ENCODE results near the gene STAG1. TPM values are rescaled to one million over a fixed set of nuclear protein-coding genes. Genes with fewer than 3 reads are reported as not detected.
"Not testable (repeated sequence)": the region's sequence is repeated elsewhere in the genome, so short reads cannot be mapped to it uniquely, and the experiment has no call there.

Gene STAG1
- total RNA-seq, 2 donors from 2014 or later = 38.2 to 43.5 TPM

DNA sequence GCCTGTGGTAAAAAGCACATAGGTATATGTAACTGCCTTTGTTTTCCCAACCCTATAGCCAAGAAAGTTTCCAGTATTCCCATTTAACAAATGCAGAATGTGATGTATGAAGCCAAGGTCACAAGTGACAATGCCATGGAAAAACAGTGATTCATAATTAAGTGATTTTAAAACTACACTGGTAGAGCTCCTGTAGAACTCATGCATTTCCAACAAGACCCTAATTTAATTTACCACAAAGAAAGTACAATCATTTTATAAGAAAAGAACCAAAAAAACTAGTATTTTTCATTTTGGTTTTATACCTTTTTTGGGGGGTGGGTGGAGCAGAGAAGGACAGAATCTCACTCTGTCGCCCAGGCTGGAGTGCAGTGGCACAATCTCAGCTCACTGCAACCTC lies 82.0 kb downstream of the STAG1 start:
- DNase-seq = no peak
- Histone ChIP-seq H3K27me3 (no peaks in the 10 kb centered on the region), H3K36me3 (no peaks in the 10 kb centered on the region), H3K27ac (no peak overlapping the region), H3K9me3 (no peaks in the 10 kb centered on the region), H3K4me1 (no peaks in the 10 kb centered on the region), H3K4me3 (no peak overlapping the region), H3K9ac (ENCODE audit: low read depth in 2 of 2, low read length in 2 of 2) (no peak overlapping the region)
- intact Hi-C loops (cut with DNase I) = no loop called here
- TF ChIP-seq, protein P1, sequence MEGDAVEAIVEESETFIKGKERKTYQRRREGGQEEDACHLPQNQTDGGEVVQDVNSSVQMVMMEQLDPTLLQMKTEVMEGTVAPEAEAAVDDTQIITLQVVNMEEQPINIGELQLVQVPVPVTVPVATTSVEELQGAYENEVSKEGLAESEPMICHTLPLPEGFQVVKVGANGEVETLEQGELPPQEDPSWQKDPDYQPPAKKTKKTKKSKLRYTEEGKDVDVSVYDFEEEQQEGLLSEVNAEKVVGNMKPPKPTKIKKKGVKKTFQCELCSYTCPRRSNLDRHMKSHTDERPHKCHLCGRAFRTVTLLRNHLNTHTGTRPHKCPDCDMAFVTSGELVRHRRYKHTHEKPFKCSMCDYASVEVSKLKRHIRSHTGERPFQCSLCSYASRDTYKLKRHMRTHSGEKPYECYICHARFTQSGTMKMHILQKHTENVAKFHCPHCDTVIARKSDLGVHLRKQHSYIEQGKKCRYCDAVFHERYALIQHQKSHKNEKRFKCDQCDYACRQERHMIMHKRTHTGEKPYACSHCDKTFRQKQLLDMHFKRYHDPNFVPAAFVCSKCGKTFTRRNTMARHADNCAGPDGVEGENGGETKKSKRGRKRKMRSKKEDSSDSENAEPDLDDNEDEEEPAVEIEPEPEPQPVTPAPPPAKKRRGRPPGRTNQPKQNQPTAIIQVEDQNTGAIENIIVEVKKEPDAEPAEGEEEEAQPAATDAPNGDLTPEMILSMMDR (IDR thresholded peaks at IDR 0.05) = no peak

DNA sequence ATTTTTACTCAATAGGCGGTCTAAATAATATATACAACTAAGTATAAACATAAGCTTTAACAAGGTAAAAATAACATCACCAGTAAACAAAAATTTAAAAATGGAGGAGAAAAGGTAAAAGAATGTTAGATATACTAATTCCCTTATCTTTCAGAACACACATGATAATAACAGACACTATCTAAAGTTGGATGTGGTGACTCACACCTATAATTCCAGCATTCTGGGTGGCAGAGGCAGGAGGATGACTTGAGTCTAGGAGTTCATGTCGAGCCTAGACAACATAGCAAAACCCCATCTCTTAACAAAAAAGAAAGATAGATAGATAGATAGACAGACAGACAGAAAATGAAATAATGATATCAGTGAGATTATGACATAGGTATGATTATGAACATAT lies 85.1 kb downstream of the STAG1 start:
- Histone ChIP-seq H3K9me3 (no peaks in the 10 kb centered on the region), H3K36me3 (no peaks in the 10 kb centered on the region), H3K4me1 (no peaks in the 10 kb centered on the region), H3K9ac (ENCODE audit: low read depth in 2 of 2, low read length in 2 of 2) (no peak overlapping the region), H3K27me3 (no peaks in the 10 kb centered on the region), H3K27ac (no peak overlapping the region), H3K4me3 (no peak overlapping the region)
- intact Hi-C loops (cut with DNase I) = no loop called here
- DNase-seq = no peak
- TF ChIP-seq, protein P1 (IDR thresholded peaks at IDR 0.05) = no peak

DNA sequence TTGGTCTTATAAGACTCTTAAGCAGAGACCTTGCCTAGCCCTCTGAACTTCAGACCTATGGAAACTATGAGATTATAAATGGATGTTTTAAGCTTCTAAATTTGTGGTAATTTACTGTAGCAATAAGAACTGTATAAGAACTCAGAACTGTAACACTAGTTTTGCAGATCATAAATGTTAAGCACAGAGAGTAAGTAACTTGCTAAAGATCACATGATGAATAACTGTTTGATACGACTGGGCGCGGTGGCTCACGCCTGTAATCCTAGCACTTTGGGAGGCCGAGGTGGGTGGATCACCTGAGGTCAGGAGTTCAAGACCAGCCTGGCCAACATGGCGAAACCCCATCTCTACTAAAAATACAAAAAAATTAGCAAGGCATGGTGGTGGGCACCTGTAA lies 85.9 kb downstream of the STAG1 start:
- H3K27me3 ChIP-seq; H3K9ac ChIP-seq (ENCODE audit: low read depth in 2 of 2, low read length in 2 of 2); H3K27ac ChIP-seq; H3K4me1 ChIP-seq; H3K4me3 ChIP-seq; H3K9me3 ChIP-seq; intact Hi-C loops (cut with DNase I); DNase-seq; H3K36me3 ChIP-seq: not testable (repeated sequence)

- Histone ChIP-seq H3K36me3 (no peaks in the 10 kb centered on the region), H3K9me3 (no peaks in the 10 kb centered on the region), H3K27ac (no peak overlapping the region), H3K4me3 (no peak overlapping the region), H3K4me1 (no peaks in the 10 kb centered on the region), H3K27me3 (no peaks in the 10 kb centered on the region), H3K9ac (ENCODE audit: low read depth in 2 of 2, low read length in 2 of 2) (no peak overlapping the region)
- TF ChIP-seq, protein P1 (IDR thresholded peaks at IDR 0.05) = no peak
- no peak for DNase-seq
- intact Hi-C loops (cut with DNase I) = no loop called here
Observed at GRCh38 chr3:136664771-136665170, 87.4 kb downstream of the STAG1 start.

GRCh38 chr3:136661282-136661681 lies 90.9 kb downstream of the STAG1 start:
- intact Hi-C loops (cut with DNase I) = no loop called here
- Histone ChIP-seq H3K36me3 (no peaks in the 10 kb centered on the region), H3K9me3 (no peaks in the 10 kb centered on the region), H3K27me3 (no peaks in the 10 kb centered on the region), H3K27ac (no peak overlapping the region), H3K4me1 (no peaks in the 10 kb centered on the region), H3K9ac (ENCODE audit: low read depth in 2 of 2, low read length in 2 of 2) (no peak overlapping the region), H3K4me3 (no peak overlapping the region)
- DNase-seq = no peak
- TF ChIP-seq, protein P1 (IDR thresholded peaks at IDR 0.05) = no peak

DNA sequence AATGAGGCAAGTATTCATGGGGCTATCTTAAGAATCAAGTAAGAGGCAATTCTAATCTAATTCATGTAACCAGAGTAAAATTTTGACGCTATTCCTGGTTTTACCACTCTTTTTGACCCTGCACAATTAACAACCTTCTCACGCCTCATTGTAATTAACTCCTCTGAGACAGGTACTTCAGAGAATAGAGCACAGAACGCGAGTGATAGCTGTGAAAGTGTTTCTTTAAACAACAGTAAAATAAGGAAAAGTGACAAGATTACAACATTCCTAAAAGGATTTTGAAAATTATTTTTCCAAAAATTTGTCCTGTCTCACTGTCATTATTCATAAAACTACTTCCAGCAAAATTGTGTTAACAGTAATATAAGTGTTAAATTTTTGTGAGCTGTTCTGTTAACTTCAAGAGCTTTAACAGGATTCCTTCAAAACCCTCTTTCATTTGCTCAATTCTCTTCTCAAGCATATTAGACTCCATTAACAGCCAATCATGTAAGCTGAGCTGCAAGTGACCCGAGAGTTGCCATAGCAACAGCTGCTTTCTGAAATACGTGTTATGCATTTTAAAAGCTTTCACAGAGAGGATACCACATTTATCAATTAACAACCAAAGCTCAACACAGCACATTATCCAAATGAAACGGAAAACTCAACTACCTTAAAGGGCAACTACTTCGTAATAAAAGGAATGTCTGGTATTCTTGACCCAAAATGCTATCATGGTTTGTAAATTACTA lies 93.1 kb downstream of the STAG1 start:
- Histone ChIP-seq H3K4me1 (no peaks in the 10 kb centered on the region), H3K4me3 (no peak overlapping the region), H3K9me3 (no peaks in the 10 kb centered on the region), H3K9ac (ENCODE audit: low read depth in 2 of 2, low read length in 2 of 2) (no peak overlapping the region), H3K36me3 (no peaks in the 10 kb centered on the region), H3K27me3 (no peaks in the 10 kb centered on the region), H3K27ac (no peak overlapping the region)
- no peak for DNase-seq
- intact Hi-C loops (cut with DNase I) = no loop called here
- TF ChIP-seq, protein P1 (IDR thresholded peaks at IDR 0.05) = no peak
